ENCODE data around the gene MGAT5B.
A peak's percentile ranks its signal among the peaks of the same experiment; 100 is the strongest.

The MGAT5B gene

GRCh38 chr17:76983075-76983775 lies 115.0 kb downstream of the MGAT5B start:
- DNase-seq: no peak

- DNase-seq: no peak
Measured at GRCh38 chr17:76986365-76986764, 118.2 kb downstream of the MGAT5B start.

- no peak for DNase-seq
Measured at GRCh38 chr17:76987486-76988093, 119.4 kb downstream of the MGAT5B start.

- DNase-seq: no peak
Measured at GRCh38 chr17:76988796-76989195, 120.6 kb downstream of the MGAT5B start.

- DNase-seq: no peak
Measured at GRCh38 chr17:76989519-76989918, 121.3 kb downstream of the MGAT5B start.

- DNase-seq: no peak
Measured at GRCh38 chr17:76992891-76993290, 124.7 kb downstream of the MGAT5B start.

- no peak for DNase-seq
Measured at GRCh38 chr17:76993651-76994050, 125.4 kb downstream of the MGAT5B start.

- no peak for DNase-seq
Measured at GRCh38 chr17:76994237-76994637, 126.0 kb downstream of the MGAT5B start.

GRCh38 chr17:76995387-76996105 lies 127.3 kb downstream of the MGAT5B start:
- DNase-seq: no peak

- no peak for DNase-seq
Measured at GRCh38 chr17:76996741-76997694, 128.8 kb downstream of the MGAT5B start.

- DNase-seq: peak; percentile 27 to 37
Measured at GRCh38 chr17:76997981-76998531, 129.9 kb downstream of the MGAT5B start.

- no peak for DNase-seq
Measured at GRCh38 chr17:76998839-76999238, 130.6 kb downstream of the MGAT5B start.

Measured in activated CD4-positive, alpha-beta T cell treated with anti-CD3 and anti-CD28 coated beads for 4 hours (primary cell).